Measurements from ENCODE around the gene PSMG3.
"Not testable (repeated sequence)": the region's sequence is repeated elsewhere in the genome, so short reads cannot be mapped to it uniquely, and the experiment has no call there.

Gene PSMG3

GRCh38 chr7:1523844-1524243 is 46.0 kb downstream of the PSMG3 start:
- Histone ChIP-seq H3K9ac (ENCODE audit: low read depth, low read length) (no peak overlapping the region), H3K36me3 (ENCODE audit: insufficient read depth, low read length) (no peaks in the 10 kb centered on the region), H3K9me3 (ENCODE audit: control insufficient read depth, insufficient read depth, low read length) (no peaks in the 10 kb centered on the region), H3K4me1 (ENCODE audit: insufficient read depth, low read length) (peaks cover 15% of the 10 kb centered on the region; the same call in 1 of the 2 replicates)

- Histone ChIP-seq H3K9me3 (ENCODE audit: control insufficient read depth, insufficient read depth, low read length) (no peaks in the 10 kb centered on the region; the same call in 1 of the 2 replicates), H3K4me1 (ENCODE audit: insufficient read depth, low read length) (peaks cover 15% of the 10 kb centered on the region; the same call in 1 of the 2 replicates), H3K36me3 (ENCODE audit: insufficient read depth, low read length) (no peaks in the 10 kb centered on the region), H3K9ac (ENCODE audit: low read depth, low read length) (no peak overlapping the region)
These were observed 46.6 kb downstream of the PSMG3 start for GRCh38 chr7:1523208-1523607.

GRCh38 chr7:1521456-1521855 is 48.4 kb downstream of the PSMG3 start:
- Histone ChIP-seq H3K4me1 (ENCODE audit: insufficient read depth, low read length) (peaks cover 9% of the 10 kb centered on the region; the same call in 1 of the 2 replicates), H3K9ac (ENCODE audit: low read depth, low read length) (no peak overlapping the region), H3K36me3 (ENCODE audit: insufficient read depth, low read length) (no peaks in the 10 kb centered on the region), H3K9me3 (ENCODE audit: control insufficient read depth, insufficient read depth, low read length) (no peaks in the 10 kb centered on the region; the same call in 1 of the 2 replicates)

- Histone ChIP-seq H3K4me1 (ENCODE audit: insufficient read depth, low read length) (peaks cover 7% of the 10 kb centered on the region; the same call in 1 of the 2 replicates), H3K36me3 (ENCODE audit: insufficient read depth, low read length) (no peaks in the 10 kb centered on the region), H3K9ac (ENCODE audit: low read depth, low read length) (no peak overlapping the region), H3K9me3 (ENCODE audit: control insufficient read depth, insufficient read depth, low read length) (no peaks in the 10 kb centered on the region; the same call in 1 of the 2 replicates)
These were observed 49.1 kb downstream of the PSMG3 start for GRCh38 chr7:1520539-1521234.

- not testable (repeated sequence) for H3K4me1 ChIP-seq (ENCODE audit: insufficient read depth, low read length); H3K9me3 ChIP-seq (ENCODE audit: control insufficient read depth, insufficient read depth, low read length); H3K36me3 ChIP-seq (ENCODE audit: insufficient read depth, low read length); H3K9ac ChIP-seq (ENCODE audit: low read depth, low read length)
These were observed 50.4 kb downstream of the PSMG3 start for GRCh38 chr7:1519322-1519922.
